ENCODE results near the gene LPP. TPM values are rescaled to one million over a fixed set of nuclear protein-coding genes. Genes with fewer than 3 reads are reported as not detected.
A peak's percentile ranks its signal among the peaks of the same experiment; 100 is the strongest.

The LPP gene
- total and polyA plus RNA-seq, 5 donors = 14.5 to 205 (median 159) TPM

GRCh38 chr3:188888321-188889053 lies 734.5 kb downstream of the LPP start:
- no peaks in the 10 kb centered on the region for H3K9me3 ChIP-seq (ENCODE audit: control insufficient read depth, low read length)
- peak overlapping the region; percentile 80 for H3K27ac ChIP-seq (ENCODE audit: low read length)
- peak; percentile 19 to 49 for ATAC-seq
- no peak overlapping the region for H3K4me3 ChIP-seq (ENCODE audit: low read length)
- intact Hi-C loops (cut with DNase I) = no loop called here
- H3K27me3 ChIP-seq (ENCODE audit: control insufficient read depth, insufficient read depth) = no peaks in the 10 kb centered on the region
- DNase-seq = no peak
- 58% methylated on average over 14 of the region's 14 CpGs for WGBS
- no peaks in the 10 kb centered on the region for H3K4me1 ChIP-seq (ENCODE audit: control insufficient read depth, insufficient read depth, low read length)

DNA sequence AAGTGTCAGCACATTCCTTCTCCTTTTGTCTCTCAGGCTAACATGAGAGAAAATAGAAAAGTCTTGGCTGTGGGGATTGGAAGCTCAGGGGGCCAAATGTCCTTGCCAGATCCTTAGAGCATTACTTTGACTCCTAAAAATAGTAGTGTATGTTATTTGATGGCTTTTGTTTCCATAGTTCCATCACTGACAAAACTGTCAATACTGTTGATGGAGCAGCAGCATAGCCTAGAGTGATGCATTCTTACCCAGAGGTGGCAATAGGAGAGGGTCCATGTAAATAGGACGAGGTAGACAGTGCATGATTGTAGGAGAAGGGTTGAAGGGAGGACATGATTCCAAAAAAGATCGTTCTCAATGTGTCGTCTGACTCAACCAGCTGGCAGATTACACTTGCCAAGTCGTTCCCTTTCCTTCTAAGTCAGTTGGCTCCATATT lies 735.1 kb downstream of the LPP start:
- Histone ChIP-seq H3K9me3 (ENCODE audit: control insufficient read depth, low read length) (no peaks in the 10 kb centered on the region), H3K4me3 (ENCODE audit: low read length) (no peak overlapping the region), H3K27ac (ENCODE audit: low read length) (peak overlapping the region; percentile 75), H3K27me3 (ENCODE audit: control insufficient read depth, insufficient read depth) (no peaks in the 10 kb centered on the region), H3K4me1 (ENCODE audit: control insufficient read depth, insufficient read depth, low read length) (no peaks in the 10 kb centered on the region)
- no peak for DNase-seq
- intact Hi-C loops (cut with DNase I) = no loop called here
- 55% methylated on average over 4 of the region's 4 CpGs for WGBS
- peak; percentile 81 for ATAC-seq

DNA sequence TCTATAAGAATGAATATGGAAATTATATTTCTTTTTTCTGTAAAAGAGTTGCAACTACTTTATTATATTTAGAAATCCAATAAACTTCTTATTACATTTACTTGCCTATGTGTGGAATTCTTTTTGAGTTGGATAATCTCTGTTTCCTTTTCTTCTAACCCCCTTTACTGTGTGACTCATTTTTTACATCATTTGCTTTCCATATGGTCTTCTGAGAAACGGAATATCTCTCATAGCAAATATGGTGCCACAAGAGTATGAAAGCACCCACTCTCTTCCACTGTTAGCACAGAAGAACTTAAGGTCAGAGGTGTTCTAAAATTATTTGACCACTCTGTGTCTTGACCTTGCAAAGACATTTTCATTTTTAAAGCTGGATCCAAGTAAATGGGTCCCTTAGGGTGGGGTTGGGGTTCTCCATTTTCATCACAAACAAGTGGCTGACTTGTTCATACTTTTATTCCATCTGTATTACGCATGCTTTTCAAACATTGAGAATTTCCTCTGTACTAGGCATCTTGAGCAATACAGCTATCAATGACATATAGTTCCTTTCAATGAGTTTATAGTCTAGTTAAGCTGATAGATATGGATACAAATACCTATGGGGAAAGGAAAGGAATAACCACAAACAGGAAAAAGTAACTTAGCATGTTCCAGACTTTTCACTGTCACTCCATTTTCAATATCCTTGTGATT lies 736.8 kb downstream of the LPP start:
- Histone ChIP-seq H3K27me3 (ENCODE audit: control insufficient read depth, insufficient read depth) (no peaks in the 10 kb centered on the region), H3K27ac (ENCODE audit: low read length) (no peak overlapping the region), H3K9me3 (ENCODE audit: control insufficient read depth, low read length) (no peaks in the 10 kb centered on the region), H3K4me1 (ENCODE audit: control insufficient read depth, insufficient read depth, low read length) (no peaks in the 10 kb centered on the region), H3K4me3 (ENCODE audit: low read length) (no peak overlapping the region)
- 90% methylated on average over 2 of the region's 2 CpGs for WGBS
- no peak for ATAC-seq
- intact Hi-C loops (cut with DNase I) = no loop called here
- DNase-seq = no peak

- Histone ChIP-seq H3K4me3 (ENCODE audit: low read length) (no peak overlapping the region), H3K4me1 (ENCODE audit: control insufficient read depth, insufficient read depth, low read length) (peaks cover 8% of the 10 kb centered on the region), H3K27me3 (ENCODE audit: control insufficient read depth, insufficient read depth) (no peaks in the 10 kb centered on the region), H3K9me3 (ENCODE audit: control insufficient read depth, low read length) (no peaks in the 10 kb centered on the region), H3K27ac (ENCODE audit: low read length) (no peak overlapping the region)
- no peak for DNase-seq
- intact Hi-C loops (cut with DNase I) = no loop called here
- ATAC-seq = peak in 1 of 2 donors; percentile 39
- WGBS = 65% methylated on average over 6 of the region's 6 CpGs
Observed at GRCh38 chr3:188899881-188900280, 745.9 kb downstream of the LPP start.

- peak; percentile 78 to 93 for ATAC-seq
- no peak overlapping the region for H3K4me3 ChIP-seq (ENCODE audit: low read length)
- peaks cover 8% of the 10 kb centered on the region for H3K4me1 ChIP-seq (ENCODE audit: control insufficient read depth, insufficient read depth, low read length)
- intact Hi-C loops (cut with DNase I) = no loop called here
- WGBS = 60% methylated on average over 2 of the region's 2 CpGs
- no peaks in the 10 kb centered on the region for H3K9me3 ChIP-seq (ENCODE audit: control insufficient read depth, low read length)
- H3K27me3 ChIP-seq (ENCODE audit: control insufficient read depth, insufficient read depth) = no peaks in the 10 kb centered on the region
- H3K27ac ChIP-seq (ENCODE audit: low read length) = no peak overlapping the region
- DNase-seq = no peak
Observed at GRCh38 chr3:188900421-188900951, 746.5 kb downstream of the LPP start.

DNA sequence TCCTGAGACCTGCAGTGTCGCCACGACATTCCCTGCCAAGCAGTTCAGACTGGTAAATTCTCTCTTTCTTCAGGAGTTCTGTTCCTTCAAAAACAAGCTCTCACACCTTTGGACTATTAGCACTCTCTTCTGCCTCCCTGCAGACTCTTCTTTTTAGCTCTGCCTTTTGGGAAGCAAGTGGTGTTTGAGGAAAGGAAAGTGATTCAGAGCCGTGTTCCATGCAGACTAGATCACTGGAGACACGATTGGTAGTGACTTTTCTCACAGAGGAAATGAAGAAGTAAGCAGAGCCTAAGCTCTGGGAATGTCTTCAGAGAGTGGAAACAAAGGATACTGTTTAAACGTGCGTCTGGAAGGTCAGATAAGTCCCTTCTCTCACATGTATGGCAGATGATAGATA lies 747.2 kb downstream of the LPP start:
- intact Hi-C loops (cut with DNase I) = no loop called here
- 31% methylated on average over 6 of the region's 6 CpGs for WGBS

DNA sequence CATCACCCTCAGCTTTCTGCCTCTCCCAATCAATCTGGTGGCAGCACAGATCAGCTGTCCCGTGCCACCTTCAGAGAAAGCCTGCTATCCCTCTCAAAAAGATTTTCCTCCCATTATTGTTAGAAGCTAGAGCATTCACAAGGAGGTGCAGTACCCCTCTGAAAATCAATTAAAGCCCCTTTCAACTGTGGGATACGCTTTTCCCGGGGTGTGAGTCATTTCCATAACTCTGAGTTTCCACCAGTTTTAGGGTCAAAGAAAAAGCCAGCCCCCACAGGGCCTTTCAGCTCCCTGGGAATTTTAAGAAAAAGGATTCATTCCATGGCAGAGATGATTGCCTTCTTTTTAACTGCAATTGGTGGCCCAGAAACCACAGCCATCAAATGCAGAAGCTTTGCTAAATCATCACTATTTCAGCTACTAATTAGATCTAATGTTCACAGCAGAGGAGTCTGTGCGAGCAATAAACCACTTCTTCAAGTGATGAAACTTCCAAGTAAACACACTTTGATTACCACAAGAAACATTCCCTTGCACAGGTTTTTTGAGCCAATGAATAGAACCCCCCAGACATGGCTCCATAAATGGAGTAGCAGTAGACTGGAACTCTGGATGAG lies 747.8 kb downstream of the LPP start:
- intact Hi-C loops (cut with DNase I) = no loop called here
- H3K4me1 ChIP-seq (ENCODE audit: control insufficient read depth, insufficient read depth, low read length) = peaks cover 8% of the 10 kb centered on the region
- H3K9me3 ChIP-seq (ENCODE audit: control insufficient read depth, low read length) = no peaks in the 10 kb centered on the region
- WGBS = 75% methylated on average over 4 of the region's 4 CpGs
- H3K27ac ChIP-seq (ENCODE audit: low read length) = peak overlapping the region; percentile 51
- no peaks in the 10 kb centered on the region for H3K27me3 ChIP-seq (ENCODE audit: control insufficient read depth, insufficient read depth)
- DNase-seq (no peak), ATAC-seq (no peak)
- H3K4me3 ChIP-seq (ENCODE audit: low read length) = no peak overlapping the region

More for the DNA sequence above, 747.2 kb downstream of the LPP start:
- H3K4me1 ChIP-seq (ENCODE audit: control insufficient read depth, insufficient read depth, low read length) = peaks cover 8% of the 10 kb centered on the region
- no peaks in the 10 kb centered on the region for H3K9me3 ChIP-seq (ENCODE audit: control insufficient read depth, low read length)
- H3K27ac ChIP-seq (ENCODE audit: low read length) = peak overlapping the region; percentile 51
- no peaks in the 10 kb centered on the region for H3K27me3 ChIP-seq (ENCODE audit: control insufficient read depth, insufficient read depth)
- H3K4me3 ChIP-seq (ENCODE audit: low read length) = no peak overlapping the region
- peak in 1 of 3 donors; percentile 47 for DNase-seq
- ATAC-seq = peak; percentile 25 to 75

GRCh38 chr3:188904670-188905069 lies 750.7 kb downstream of the LPP start:
- H3K27ac ChIP-seq (ENCODE audit: low read length) = no peak overlapping the region
- ATAC-seq (no peak), DNase-seq (no peak)
- no peak overlapping the region for H3K4me3 ChIP-seq (ENCODE audit: low read length)
- intact Hi-C loops (cut with DNase I) = no loop called here
- H3K9me3 ChIP-seq (ENCODE audit: control insufficient read depth, low read length) = no peaks in the 10 kb centered on the region
- peaks cover 8% of the 10 kb centered on the region for H3K4me1 ChIP-seq (ENCODE audit: control insufficient read depth, insufficient read depth, low read length)
- 34% methylated on average over 1 of the region's 1 CpG for WGBS
- H3K27me3 ChIP-seq (ENCODE audit: control insufficient read depth, insufficient read depth) = no peaks in the 10 kb centered on the region

GRCh38 chr3:188905547-188905946 lies 751.6 kb downstream of the LPP start:
- intact Hi-C loops (cut with DNase I) = no loop called here
- no peak for DNase-seq
- no peaks in the 10 kb centered on the region for H3K27me3 ChIP-seq (ENCODE audit: control insufficient read depth, insufficient read depth)
- H3K27ac ChIP-seq (ENCODE audit: low read length) = no peak overlapping the region
- H3K4me1 ChIP-seq (ENCODE audit: control insufficient read depth, insufficient read depth, low read length) = peaks cover 5% of the 10 kb centered on the region
- H3K4me3 ChIP-seq (ENCODE audit: low read length) = no peak overlapping the region
- no peaks in the 10 kb centered on the region for H3K9me3 ChIP-seq (ENCODE audit: control insufficient read depth, low read length)
- 91% methylated on average over 2 of the region's 2 CpGs for WGBS
- ATAC-seq = no peak

DNA sequence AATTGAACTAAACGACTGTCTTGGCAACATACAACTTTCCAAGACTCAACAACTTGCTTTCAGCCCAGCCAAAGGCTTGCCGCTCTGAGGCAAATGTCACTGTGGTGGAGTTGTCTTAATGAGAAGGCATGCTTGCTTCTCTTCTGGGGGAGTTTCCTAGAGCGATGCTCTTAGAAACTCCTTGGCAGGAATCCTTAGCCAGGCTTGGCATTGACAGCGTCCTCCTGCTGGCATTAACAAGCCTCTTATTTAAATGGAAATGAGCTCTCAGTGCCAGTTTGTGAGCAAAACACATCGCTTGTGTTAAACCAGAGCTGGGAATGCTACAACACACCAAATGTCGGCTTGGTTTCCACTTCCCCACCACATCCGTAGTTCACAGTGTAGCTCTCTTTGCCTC lies 752.3 kb downstream of the LPP start:
- WGBS = 87% methylated on average over 7 of the region's 7 CpGs

More for the DNA sequence above, 752.3 kb downstream of the LPP start:
- ATAC-seq = no peak
- no peak for DNase-seq
- H3K27me3 ChIP-seq (ENCODE audit: control insufficient read depth, insufficient read depth) = no peaks in the 10 kb centered on the region
- H3K9me3 ChIP-seq (ENCODE audit: control insufficient read depth, low read length) = no peaks in the 10 kb centered on the region
- H3K4me1 ChIP-seq (ENCODE audit: control insufficient read depth, insufficient read depth, low read length) = peaks cover 2% of the 10 kb centered on the region
- intact Hi-C loops (cut with DNase I) = no loop called here
- no peak overlapping the region for H3K4me3 ChIP-seq (ENCODE audit: low read length)
- H3K27ac ChIP-seq (ENCODE audit: low read length) = no peak overlapping the region
